Skeletal muscle cell (primary cell): ENCODE data around the gene CYP26A1.
"Not testable (repeated sequence)": the region's sequence is repeated elsewhere in the genome, so short reads cannot be mapped to it uniquely, and the experiment has no call there.

Experiments
- DNase-seq: peaks from one replicate; pipeline ENCODE4 v3.0.0-alpha.2; 2010; ENCODE audit warnings: low read depth
- H3K4me3 ChIP-seq: 2 replicates; pipeline ENCODE4 v1.5.1; 2011; ENCODE audit warnings: low read depth, mild to moderate bottlenecking, control low read depth, low read length, moderate library complexity

Gene CYP26A1

GRCh38 chr10:93076871-93077270 is 3.2 kb downstream of the CYP26A1 start:
- no peak for DNase-seq
- H3K4me3 ChIP-seq: no peak overlapping the region

GRCh38 chr10:93077860-93078337 is 4.2 kb downstream of the CYP26A1 start:
- no peak for DNase-seq

GRCh38 chr10:93079663-93080349 is 6.1 kb downstream of the CYP26A1 start:
- H3K4me3 ChIP-seq: peak overlapping the region; percentile 13
- no peak for DNase-seq

More at GRCh38 chr10:93077860-93078337, 4.2 kb downstream of the CYP26A1 start:
- no peak overlapping the region for H3K4me3 ChIP-seq

- peak overlapping the region; percentile 13 for H3K4me3 ChIP-seq
- DNase-seq: no peak
These were observed 6.8 kb downstream of the CYP26A1 start for GRCh38 chr10:93080350-93081046.

GRCh38 chr10:93081318-93081717 is 7.6 kb downstream of the CYP26A1 start:
- H3K4me3 ChIP-seq: no peak overlapping the region
- no peak for DNase-seq

- no peak overlapping the region for H3K4me3 ChIP-seq
- no peak for DNase-seq
These were observed 8.1 kb downstream of the CYP26A1 start for GRCh38 chr10:93081834-93082233.

- no peak for DNase-seq
- no peak overlapping the region for H3K4me3 ChIP-seq
These were observed 10.2 kb downstream of the CYP26A1 start for GRCh38 chr10:93083743-93084539.

GRCh38 chr10:93085272-93085859 is 11.7 kb downstream of the CYP26A1 start:
- H3K4me3 ChIP-seq: no peak overlapping the region
- DNase-seq: no peak

GRCh38 chr10:93086289-93086688 is 12.6 kb downstream of the CYP26A1 start:
- DNase-seq: no peak

GRCh38 chr10:93087846-93088245 is 14.2 kb downstream of the CYP26A1 start:
- no peak overlapping the region for H3K4me3 ChIP-seq
- no peak for DNase-seq

More at GRCh38 chr10:93086289-93086688, 12.6 kb downstream of the CYP26A1 start:
- no peak overlapping the region for H3K4me3 ChIP-seq

GRCh38 chr10:93088466-93088865 is 14.8 kb downstream of the CYP26A1 start:
- H3K4me3 ChIP-seq: no peak overlapping the region
- DNase-seq: no peak

GRCh38 chr10:93090619-93091018 is 16.9 kb downstream of the CYP26A1 start:
- DNase-seq: no peak
- H3K4me3 ChIP-seq: no peak overlapping the region

- no peak for DNase-seq
- no peak overlapping the region for H3K4me3 ChIP-seq
These were observed 18.3 kb downstream of the CYP26A1 start for GRCh38 chr10:93091960-93092359.

- no peak for DNase-seq
- no peak overlapping the region for H3K4me3 ChIP-seq
These were observed 21.5 kb downstream of the CYP26A1 start for GRCh38 chr10:93095225-93095624.

- no peak overlapping the region for H3K4me3 ChIP-seq
- no peak for DNase-seq
These were observed 23.2 kb downstream of the CYP26A1 start for GRCh38 chr10:93096901-93097300.

GRCh38 chr10:93097386-93097785 is 23.7 kb downstream of the CYP26A1 start:
- DNase-seq: no peak
- no peak overlapping the region for H3K4me3 ChIP-seq

GRCh38 chr10:93098816-93099215 is 25.1 kb downstream of the CYP26A1 start:
- no peak for DNase-seq
- H3K4me3 ChIP-seq: no peak overlapping the region

- no peak overlapping the region for H3K4me3 ChIP-seq
- DNase-seq: no peak
These were observed 26.0 kb downstream of the CYP26A1 start for GRCh38 chr10:93099670-93100069.

GRCh38 chr10:93101148-93101547 is 27.5 kb downstream of the CYP26A1 start:
- not testable (repeated sequence) for H3K4me3 ChIP-seq

GRCh38 chr10:93103953-93104352 is 30.3 kb downstream of the CYP26A1 start:
- DNase-seq: no peak
- H3K4me3 ChIP-seq: no peak overlapping the region

More at GRCh38 chr10:93101148-93101547, 27.5 kb downstream of the CYP26A1 start:
- not testable (repeated sequence) for DNase-seq
